Stimulated activated CD8-positive, alpha-beta memory T cell treated with anti-CD3 and anti-CD28 coated beads, Interleukin-7, amount 100 ng/mL, for 1 hour (primary cell): ENCODE measurements around the gene THYN1.

Experiments used
- DNase-seq, 2 donors: peaks; one replicate each; pipeline ENCODE4 v3.0.0-alpha.2; 2020; ENCODE audit warnings: low read depth in 2 of 2

The THYN1 gene

GRCh38 chr11:134223121-134223520 lies 30.0 kb downstream of the THYN1 start:
- DNase-seq: no peak

GRCh38 chr11:134216816-134217215 lies 36.3 kb downstream of the THYN1 start:
- DNase-seq: no peak

GRCh38 chr11:134215836-134216235 lies 37.3 kb downstream of the THYN1 start:
- no peak for DNase-seq

- DNase-seq: peak; percentile 21 to 46
Measured at GRCh38 chr11:134207538-134208239, 45.5 kb downstream of the THYN1 start.

- DNase-seq: no peak
Measured at GRCh38 chr11:134206185-134206584, 47.0 kb downstream of the THYN1 start.

GRCh38 chr11:134205729-134206128 lies 47.4 kb downstream of the THYN1 start:
- DNase-seq: no peak

GRCh38 chr11:134202661-134203060 lies 50.5 kb downstream of the THYN1 start:
- DNase-seq: no peak

GRCh38 chr11:134200688-134201087 lies 52.5 kb downstream of the THYN1 start:
- no peak for DNase-seq

- DNase-seq: no peak
Measured at GRCh38 chr11:134199531-134199930, 53.6 kb downstream of the THYN1 start.
